ENCODE data around the gene USP35. TPM values are rescaled to one million over a fixed set of nuclear protein-coding genes. Genes with fewer than 3 reads are reported as not detected.

Gene USP35
- total RNA-seq, 1 donor from 2014 or later, result 16.5 TPM

DNA sequence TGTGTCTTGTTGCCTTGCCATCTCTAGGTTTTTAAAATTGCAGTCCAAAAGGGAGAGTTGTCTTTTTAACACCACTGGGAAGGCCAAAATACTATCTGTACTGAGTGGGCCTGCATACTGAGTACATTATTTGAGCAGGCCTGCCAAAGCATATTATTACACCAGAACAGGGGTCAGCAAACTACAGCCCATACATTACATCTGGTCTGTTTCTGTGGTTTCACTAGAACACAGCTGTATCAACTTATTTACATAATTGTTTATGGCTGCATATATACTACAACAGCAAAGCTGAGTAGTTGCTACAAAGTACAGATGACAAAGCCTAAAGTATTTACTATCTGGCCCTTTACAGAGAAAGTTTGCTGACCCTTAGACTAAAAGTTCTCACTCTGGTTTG, 74.0 kb downstream of the USP35 start:
- H3K4me1 Mint-ChIP-seq (ENCODE audit: low read depth), result peaks cover 4% of the 10 kb centered on the region
- no peaks in the 10 kb centered on the region for H3K27me3 Mint-ChIP-seq
- DNase-seq (ENCODE audit: low spot score, unreplicated experiment), result no peak
- TF ChIP-seq, protein P1, sequence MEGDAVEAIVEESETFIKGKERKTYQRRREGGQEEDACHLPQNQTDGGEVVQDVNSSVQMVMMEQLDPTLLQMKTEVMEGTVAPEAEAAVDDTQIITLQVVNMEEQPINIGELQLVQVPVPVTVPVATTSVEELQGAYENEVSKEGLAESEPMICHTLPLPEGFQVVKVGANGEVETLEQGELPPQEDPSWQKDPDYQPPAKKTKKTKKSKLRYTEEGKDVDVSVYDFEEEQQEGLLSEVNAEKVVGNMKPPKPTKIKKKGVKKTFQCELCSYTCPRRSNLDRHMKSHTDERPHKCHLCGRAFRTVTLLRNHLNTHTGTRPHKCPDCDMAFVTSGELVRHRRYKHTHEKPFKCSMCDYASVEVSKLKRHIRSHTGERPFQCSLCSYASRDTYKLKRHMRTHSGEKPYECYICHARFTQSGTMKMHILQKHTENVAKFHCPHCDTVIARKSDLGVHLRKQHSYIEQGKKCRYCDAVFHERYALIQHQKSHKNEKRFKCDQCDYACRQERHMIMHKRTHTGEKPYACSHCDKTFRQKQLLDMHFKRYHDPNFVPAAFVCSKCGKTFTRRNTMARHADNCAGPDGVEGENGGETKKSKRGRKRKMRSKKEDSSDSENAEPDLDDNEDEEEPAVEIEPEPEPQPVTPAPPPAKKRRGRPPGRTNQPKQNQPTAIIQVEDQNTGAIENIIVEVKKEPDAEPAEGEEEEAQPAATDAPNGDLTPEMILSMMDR (IDR thresholded peaks at IDR 0.05; ENCODE audit: unreplicated experiment), result no peak
- no peaks in the 10 kb centered on the region for H3K36me3 Mint-ChIP-seq (ENCODE audit: insufficient read depth)
- no peaks in the 10 kb centered on the region for H3K9me3 Mint-ChIP-seq (ENCODE audit: low read depth)
- H3K27ac Mint-ChIP-seq, result no peak overlapping the region
- H3K4me3 Mint-ChIP-seq (ENCODE audit: low read depth), result no peak overlapping the region

Other genes starting within 250 kb of the USP35 start
- 46.3 and 52.5 TPM in 2 replicates for gene INTS4, start 194.3 kb upstream of the USP35 start, total RNA-seq
- 5.4 and 8.9 TPM in 2 replicates for gene KCTD14, start 165.6 kb upstream of the USP35 start, total RNA-seq
- not detected in 2 replicates for gene THRSP, start 125.1 kb upstream of the USP35 start, total RNA-seq
- gene NDUFC2, start 109.1 kb upstream of the USP35 start, total RNA-seq, result 177 TPM in 2 replicates
- gene ALG8, start 49.3 kb upstream of the USP35 start, total RNA-seq, result 60.4 and 61.0 TPM in 2 replicates
- 7.4 and 10.1 TPM in 2 replicates for gene KCTD21, start 293 bp upstream of the USP35 start, total RNA-seq
- 33.6 and 37.6 TPM in 2 replicates for gene GAB2, start 228.9 kb downstream of the USP35 start, total RNA-seq

All from progenitor cell of endocrine pancreas (in vitro differentiated cells).